ENCODE data around the gene RPS6KL1. TPM values are rescaled to one million over a fixed set of nuclear protein-coding genes. Genes with fewer than 3 reads are reported as not detected.

Gene RPS6KL1
- total and polyA plus RNA-seq, 2 experiments from 2014 or later, result 5.6 to 6.5 TPM

DNA sequence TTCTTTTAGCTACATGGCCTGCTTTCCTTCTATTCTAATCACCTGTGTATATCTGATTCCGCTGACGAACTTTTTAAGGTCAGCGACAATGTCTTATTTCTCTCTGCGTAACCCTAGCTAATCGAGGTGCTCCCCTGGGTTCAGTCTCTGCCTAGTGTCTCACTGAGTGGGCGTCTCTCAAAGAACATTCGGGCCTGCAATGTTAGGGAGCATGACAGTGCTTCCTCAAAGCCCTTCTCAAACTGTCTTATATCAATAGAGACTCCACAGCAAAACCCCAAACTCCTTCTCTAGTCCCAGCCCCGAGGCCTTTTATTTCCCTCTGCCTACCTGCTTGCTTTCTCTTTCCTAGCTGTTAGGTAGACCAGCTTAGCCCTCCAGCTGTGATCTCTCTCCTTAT lies 13.7 kb upstream of the RPS6KL1 start:
- no peaks in the 10 kb centered on the region for H3K9me2 ChIP-seq (ENCODE audit: insufficient read depth)
- H4K20me1 ChIP-seq (replicated peaks; ENCODE audit: insufficient read depth), result no peaks in the 10 kb centered on the region
- H3K27me3 ChIP-seq (ENCODE audit: insufficient read depth), result no peaks in the 10 kb centered on the region
- Mint-ChIP-seq H3K27me3 (ENCODE audit: insufficient read depth, low read depth, poor library complexity) (peaks cover 7% of the 10 kb centered on the region), H3K9me3 (no peaks in the 10 kb centered on the region), H3K4me3 (no peak overlapping the region), H3K36me3 (ENCODE audit: low read depth) (no peaks in the 10 kb centered on the region), H3K27ac (no peak overlapping the region), H3K4me1 (no peaks in the 10 kb centered on the region; the same call in 2 of the 3 replicates)
- H3K4me3 ChIP-seq, result no peak overlapping the region
- ATAC-seq (no peak), DNase-seq (ENCODE audit: low spot score) (no peak)
- TF ChIP-seq CTCF (conservative IDR thresholded peaks at IDR 0.05; ENCODE audit: low read depth in 2 of 2) (no peak), POLR2AphosphoS5 (IDR thresholded peaks at IDR 0.05; ENCODE audit: low read depth) (no peak), STAT1 (IDR thresholded peaks at IDR 0.05; ENCODE audit: unreplicated experiment) (no peak), CREB1 (CRISPR knock-in tag; IDR thresholded peaks at IDR 0.05; ENCODE audit: low read depth) (no peak), EZH2 (IDR thresholded peaks at IDR 0.05; ENCODE audit: low read depth, unreplicated experiment) (no peak), REST (IDR thresholded peaks at IDR 0.05; ENCODE audit: unreplicated experiment) (no peak), ZNF114 (CRISPR knock-in tag; IDR thresholded peaks at IDR 0.05) (no peak)
- TF ChIP-seq, protein P1, sequence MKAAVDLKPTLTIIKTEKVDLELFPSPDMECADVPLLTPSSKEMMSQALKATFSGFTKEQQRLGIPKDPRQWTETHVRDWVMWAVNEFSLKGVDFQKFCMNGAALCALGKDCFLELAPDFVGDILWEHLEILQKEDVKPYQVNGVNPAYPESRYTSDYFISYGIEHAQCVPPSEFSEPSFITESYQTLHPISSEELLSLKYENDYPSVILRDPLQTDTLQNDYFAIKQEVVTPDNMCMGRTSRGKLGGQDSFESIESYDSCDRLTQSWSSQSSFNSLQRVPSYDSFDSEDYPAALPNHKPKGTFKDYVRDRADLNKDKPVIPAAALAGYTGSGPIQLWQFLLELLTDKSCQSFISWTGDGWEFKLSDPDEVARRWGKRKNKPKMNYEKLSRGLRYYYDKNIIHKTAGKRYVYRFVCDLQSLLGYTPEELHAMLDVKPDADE (IDR thresholded peaks at IDR 0.05), result no peak
- TF ChIP-seq, protein P2, sequence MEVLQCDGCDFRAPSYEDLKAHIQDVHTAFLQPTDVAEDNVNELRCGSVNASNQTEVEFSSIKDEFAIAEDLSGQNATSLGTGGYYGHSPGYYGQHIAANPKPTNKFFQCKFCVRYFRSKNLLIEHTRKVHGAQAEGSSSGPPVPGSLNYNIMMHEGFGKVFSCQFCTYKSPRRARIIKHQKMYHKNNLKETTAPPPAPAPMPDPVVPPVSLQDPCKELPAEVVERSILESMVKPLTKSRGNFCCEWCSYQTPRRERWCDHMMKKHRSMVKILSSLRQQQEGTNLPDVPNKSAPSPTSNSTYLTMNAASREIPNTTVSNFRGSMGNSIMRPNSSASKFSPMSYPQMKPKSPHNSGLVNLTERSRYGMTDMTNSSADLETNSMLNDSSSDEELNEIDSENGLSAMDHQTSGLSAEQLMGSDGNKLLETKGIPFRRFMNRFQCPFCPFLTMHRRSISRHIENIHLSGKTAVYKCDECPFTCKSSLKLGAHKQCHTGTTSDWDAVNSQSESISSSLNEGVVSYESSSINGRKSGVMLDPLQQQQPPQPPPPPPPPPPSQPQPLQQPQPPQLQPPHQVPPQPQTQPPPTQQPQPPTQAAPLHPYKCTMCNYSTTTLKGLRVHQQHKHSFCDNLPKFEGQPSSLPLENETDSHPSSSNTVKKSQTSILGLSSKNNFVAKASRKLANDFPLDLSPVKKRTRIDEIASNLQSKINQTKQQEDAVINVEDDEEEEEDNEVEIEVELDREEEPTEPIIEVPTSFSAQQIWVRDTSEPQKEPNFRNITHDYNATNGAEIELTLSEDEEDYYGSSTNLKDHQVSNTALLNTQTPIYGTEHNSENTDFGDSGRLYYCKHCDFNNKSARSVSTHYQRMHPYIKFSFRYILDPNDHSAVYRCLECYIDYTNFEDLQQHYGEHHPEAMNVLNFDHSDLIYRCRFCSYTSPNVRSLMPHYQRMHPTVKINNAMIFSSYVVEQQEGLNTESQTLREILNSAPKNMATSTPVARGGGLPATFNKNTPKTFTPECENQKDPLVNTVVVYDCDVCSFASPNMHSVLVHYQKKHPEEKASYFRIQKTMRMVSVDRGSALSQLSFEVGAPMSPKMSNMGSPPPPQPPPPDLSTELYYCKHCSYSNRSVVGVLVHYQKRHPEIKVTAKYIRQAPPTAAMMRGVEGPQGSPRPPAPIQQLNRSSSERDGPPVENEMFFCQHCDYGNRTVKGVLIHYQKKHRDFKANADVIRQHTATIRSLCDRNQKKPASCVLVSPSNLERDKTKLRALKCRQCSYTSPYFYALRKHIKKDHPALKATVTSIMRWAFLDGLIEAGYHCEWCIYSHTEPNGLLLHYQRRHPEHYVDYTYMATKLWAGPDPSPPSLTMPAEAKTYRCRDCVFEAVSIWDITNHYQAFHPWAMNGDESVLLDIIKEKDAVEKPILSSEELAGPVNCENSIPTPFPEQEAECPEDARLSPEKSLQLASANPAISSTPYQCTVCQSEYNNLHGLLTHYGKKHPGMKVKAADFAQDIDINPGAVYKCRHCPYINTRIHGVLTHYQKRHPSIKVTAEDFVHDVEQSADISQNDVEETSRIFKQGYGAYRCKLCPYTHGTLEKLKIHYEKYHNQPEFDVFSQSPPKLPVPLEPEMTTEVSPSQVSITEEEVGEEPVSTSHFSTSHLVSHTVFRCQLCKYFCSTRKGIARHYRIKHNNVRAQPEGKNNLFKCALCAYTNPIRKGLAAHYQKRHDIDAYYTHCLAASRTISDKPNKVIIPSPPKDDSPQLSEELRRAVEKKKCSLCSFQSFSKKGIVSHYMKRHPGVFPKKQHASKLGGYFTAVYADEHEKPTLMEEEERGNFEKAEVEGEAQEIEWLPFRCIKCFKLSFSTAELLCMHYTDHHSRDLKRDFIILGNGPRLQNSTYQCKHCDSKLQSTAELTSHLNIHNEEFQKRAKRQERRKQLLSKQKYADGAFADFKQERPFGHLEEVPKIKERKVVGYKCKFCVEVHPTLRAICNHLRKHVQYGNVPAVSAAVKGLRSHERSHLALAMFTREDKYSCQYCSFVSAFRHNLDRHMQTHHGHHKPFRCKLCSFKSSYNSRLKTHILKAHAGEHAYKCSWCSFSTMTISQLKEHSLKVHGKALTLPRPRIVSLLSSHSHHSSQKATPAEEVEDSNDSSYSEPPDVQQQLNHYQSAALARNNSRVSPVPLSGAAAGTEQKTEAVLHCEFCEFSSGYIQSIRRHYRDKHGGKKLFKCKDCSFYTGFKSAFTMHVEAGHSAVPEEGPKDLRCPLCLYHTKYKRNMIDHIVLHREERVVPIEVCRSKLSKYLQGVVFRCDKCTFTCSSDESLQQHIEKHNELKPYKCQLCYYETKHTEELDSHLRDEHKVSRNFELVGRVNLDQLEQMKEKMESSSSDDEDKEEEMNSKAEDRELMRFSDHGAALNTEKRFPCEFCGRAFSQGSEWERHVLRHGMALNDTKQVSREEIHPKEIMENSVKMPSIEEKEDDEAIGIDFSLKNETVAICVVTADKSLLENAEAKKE (CRISPR knock-in tag; IDR thresholded peaks at IDR 0.05), result no peak
- H2AFZ ChIP-seq, result no peak overlapping the region
- H3K79me2 ChIP-seq (replicated peaks; ENCODE audit: insufficient read depth), result no peaks in the 10 kb centered on the region
- no peak overlapping the region for H3K4me2 ChIP-seq
- no peaks in the 10 kb centered on the region for H3F3A ChIP-seq (replicated peaks; ENCODE audit: low read depth)
- H3K27ac ChIP-seq (ENCODE audit: low read depth), result no peak overlapping the region
- no peaks in the 10 kb centered on the region for H3K4me1 ChIP-seq (ENCODE audit: insufficient read depth)
- no peaks in the 10 kb centered on the region for H3K36me3 ChIP-seq (ENCODE audit: insufficient read depth)
